GM21423 (cell line): ENCODE data around the gene ZNF771.
"Not testable (repeated sequence)": the region's sequence is repeated elsewhere in the genome, so short reads cannot be mapped to it uniquely, and the experiment has no call there.

Experiments used
- ATAC-seq: cut with Tn5 transposase; IDR thresholded peaks from one replicate; pipeline ENCODE4 v1.9.1; 2021; ENCODE audit warnings: mild to moderate bottlenecking, moderate library complexity; ENCODE audit not compliant: unreplicated experiment

Gene ZNF771

GRCh38 chr16:30375864-30376263 lies 31.5 kb upstream of the ZNF771 start:
- ATAC-seq = no peak

- no peak for ATAC-seq
These were observed 30.9 kb upstream of the ZNF771 start for GRCh38 chr16:30376461-30376902.

GRCh38 chr16:30377050-30377811 lies 30.2 kb upstream of the ZNF771 start:
- no peak for ATAC-seq

GRCh38 chr16:30377812-30378235 lies 29.6 kb upstream of the ZNF771 start:
- ATAC-seq = peak; percentile 29

- ATAC-seq = peak; percentile 86
These were observed 28.9 kb upstream of the ZNF771 start for GRCh38 chr16:30378236-30379157.

- no peak for ATAC-seq
These were observed 28.1 kb upstream of the ZNF771 start for GRCh38 chr16:30379158-30379783.

GRCh38 chr16:30380072-30380802 lies 27.2 kb upstream of the ZNF771 start:
- no peak for ATAC-seq

- ATAC-seq = no peak
These were observed 26.6 kb upstream of the ZNF771 start for GRCh38 chr16:30380803-30381208.

- no peak for ATAC-seq
These were observed 25.9 kb upstream of the ZNF771 start for GRCh38 chr16:30381291-30382041.

- ATAC-seq = no peak
These were observed 25.1 kb upstream of the ZNF771 start, which contains the start of gene SEPTIN1 for GRCh38 chr16:30382111-30382881. Gene SEPTIN1 (minus strand): TSS chr16:30382561. CDS start chr16:30382542, 19 bp downstream.

- no peak for ATAC-seq
These were observed 23.9 kb upstream of the ZNF771 start for GRCh38 chr16:30383521-30383920.

GRCh38 chr16:30394592-30395154 lies 12.7 kb upstream of the ZNF771 start:
- no peak for ATAC-seq

GRCh38 chr16:30395155-30395991 lies 12.0 kb upstream of the ZNF771 start, which contains the start of gene ZNF48:
Gene ZNF48 (plus strand): TSS chr16:30395420. CDS start chr16:30395795, 375 bp downstream.
- ATAC-seq = peak; percentile 57

GRCh38 chr16:30395992-30396585 lies 11.3 kb upstream of the ZNF771 start:
- ATAC-seq = no peak

- not testable (repeated sequence) for ATAC-seq
These were observed 10.8 kb upstream of the ZNF771 start for GRCh38 chr16:30396627-30397026.

- no peak for ATAC-seq
These were observed 10.3 kb upstream of the ZNF771 start for GRCh38 chr16:30397056-30397455.
